CD8-positive, alpha-beta memory T cell (primary cell): Measurements from ENCODE around the gene GPR22. TPM values are rescaled to one million over a fixed set of nuclear protein-coding genes. Genes with fewer than 3 reads are reported as not detected.

Experiments
- CTCF ChIA-PET: fragments of 350-600 bp; sonication (Branson Sonifier 250); formaldehyde crosslinking; loops from one replicate; lab custom pipeline; 2021; ENCODE audit warnings: antibody characterized with exemption; lab: Charles Lee
- POLR2A ChIA-PET: fragments of 350-600 bp; sonication (Branson Sonifier 250); formaldehyde crosslinking; loops from one replicate; lab custom pipeline; 2021; ENCODE audit warnings: antibody characterized with exemption; lab: Charles Lee
- DNase-seq, 5 donors: peaks; one replicate each; pipeline versions ENCODE4 v3.0.0 to v3.0.0-alpha.2; 2020 to 2022; ENCODE audit warnings: mixed read lengths in 1 of 5
- H3K27ac ChIP-seq: one replicate; pipeline ENCODE4 v1.7.0; 2013; ENCODE audit warnings: low read depth, mild to moderate bottlenecking, low read length, moderate library complexity
- H3K27me3 ChIP-seq: 2 replicates; pipeline ENCODE4 v1.7.0; 2013; ENCODE audit warnings: low read length, mild to moderate bottlenecking; ENCODE audit not compliant: insufficient read depth, poor library complexity, severe bottlenecking
- H3K36me3 ChIP-seq: 2 replicates; pipeline ENCODE4 v1.7.0; 2013; ENCODE audit warnings: mild to moderate bottlenecking, low read length, moderate library complexity; ENCODE audit not compliant: insufficient read depth
- H3K4me1 ChIP-seq: 2 replicates; pipeline ENCODE4 v1.7.0; 2013; ENCODE audit warnings: mild to moderate bottlenecking, low read length, moderate library complexity; ENCODE audit not compliant: insufficient read depth
- H3K4me3 ChIP-seq: 2 replicates; pipeline ENCODE4 v1.7.0; 2013; ENCODE audit warnings: mild to moderate bottlenecking, low read length
- H3K9me3 ChIP-seq: 2 replicates; pipeline ENCODE4 v1.7.0; 2013; ENCODE audit warnings: mild to moderate bottlenecking, low read length
- H3K27ac Mint-ChIP-seq, 8 donors: one replicate each; pipeline ENCODE4 v1.8.0; 2020 to 2021; ENCODE audit warnings: mixed read lengths in 8 of 8, mild to moderate bottlenecking in 6 of 8, inconsistent platforms in 3 of 8, moderate library complexity in 3 of 8
- H3K27me3 Mint-ChIP-seq, 2 donors: one replicate each; pipeline ENCODE4 v1.8.0; 2020 to 2021; ENCODE audit warnings: mixed read lengths in 2 of 2, mild to moderate bottlenecking in 1 of 2, moderate library complexity in 1 of 2
- H3K36me3 Mint-ChIP-seq, 3 donors: one replicate each; pipeline ENCODE4 v1.8.0; 2020 to 2021; ENCODE audit warnings: mixed read lengths in 3 of 3, inconsistent platforms in 1 of 3, mild to moderate bottlenecking in 1 of 3
- H3K4me1 Mint-ChIP-seq, 3 donors: one replicate each; pipeline ENCODE4 v1.8.0; 2020 to 2021; ENCODE audit warnings: mixed read lengths in 3 of 3, inconsistent platforms in 1 of 3, mild to moderate bottlenecking in 1 of 3
- H3K4me3 Mint-ChIP-seq, 7 donors: one replicate each; pipeline ENCODE4 v1.8.0; 2020 to 2021; ENCODE audit warnings: mixed read lengths in 7 of 7, mild to moderate bottlenecking in 6 of 7, moderate library complexity in 4 of 7, inconsistent platforms in 2 of 7
- H3K9me3 Mint-ChIP-seq, 5 donors: one replicate each; pipeline ENCODE4 v1.8.0; 2020 to 2022; ENCODE audit warnings: mixed read lengths in 5 of 5, mild to moderate bottlenecking in 3 of 5, moderate library complexity in 2 of 5, inconsistent platforms in 1 of 5
- polyA plus RNA-seq: library from polyadenylated mRNA; unstranded; fragments of 300-500 nt; fragmentation: Illumina TruSeq; gene quantifications from one replicate; pipeline ENCODE4 v1.2.3, GENCODE V29; 2021
- total RNA-seq, 2 experiments: library from RNA; stranded (reverse); gene quantifications; one replicate each; pipeline ENCODE4 v1.2.3, GENCODE V29; 2021

The GPR22 gene
- total and polyA plus RNA-seq, 3 experiments from 2014 or later, result 0.28 TPM; not detected in 2

- ChIA-PET POLR2A (no interaction called here), CTCF (no interaction called here)
- Histone ChIP-seq H3K27ac (no peak overlapping the region), H3K9me3 (no peaks in the 10 kb centered on the region), H3K4me3 (no peak overlapping the region), H3K36me3 (no peaks in the 10 kb centered on the region), H3K27me3 (no peaks in the 10 kb centered on the region), H3K4me1 (no peaks in the 10 kb centered on the region)
- no peaks in the 10 kb centered on the region for H3K9me3 Mint-ChIP-seq
- no peaks in the 10 kb centered on the region for H3K27me3 Mint-ChIP-seq
- DNase-seq, result no peak
- H3K36me3 Mint-ChIP-seq, result peaks cover 0 to 2% (median 1%) of the 10 kb centered on the region in 3 donors
- peaks cover 19 to 44% (median 20%) of the 10 kb centered on the region in 3 donors for H3K4me1 Mint-ChIP-seq
- H3K27ac Mint-ChIP-seq, result no peak overlapping the region
- no peak overlapping the region for H3K4me3 Mint-ChIP-seq
These were observed 12.7 kb downstream of the GPR22 start for GRCh38 chr7:107482571-107482970.

- Mint-ChIP-seq H3K4me1 (peaks cover 26 to 57% (median 37%) of the 10 kb centered on the region in 3 donors), H3K4me3 (peak overlapping the region in 6 of 7 donors; percentile 1 to 69 (median 34)), H3K36me3 (no peaks in the 10 kb centered on the region), H3K27me3 (no peaks in the 10 kb centered on the region), H3K9me3 (no peaks in the 10 kb centered on the region), H3K27ac (peak overlapping the region in 5 of 8 donors; percentile 21 to 67 (median 58))
- no peaks in the 10 kb centered on the region for H3K4me1 ChIP-seq
- no peak overlapping the region for H3K27ac ChIP-seq
- POLR2A ChIA-PET, result no interaction called here
- H3K4me3 ChIP-seq, result no peak overlapping the region
- no peaks in the 10 kb centered on the region for H3K36me3 ChIP-seq
- H3K9me3 ChIP-seq, result no peaks in the 10 kb centered on the region
- CTCF ChIA-PET, result no interaction called here
- DNase-seq, result no peak
- H3K27me3 ChIP-seq, result no peaks in the 10 kb centered on the region
These were observed 16.2 kb downstream of the GPR22 start for GRCh38 chr7:107486041-107486440.

- no peaks in the 10 kb centered on the region for H3K9me3 ChIP-seq
- H3K4me1 ChIP-seq, result no peaks in the 10 kb centered on the region
- no peak overlapping the region for H3K4me3 ChIP-seq
- no peaks in the 10 kb centered on the region for H3K27me3 ChIP-seq
- peaks cover 50 to 77% (median 57%) of the 10 kb centered on the region in 3 donors for H3K4me1 Mint-ChIP-seq
- CTCF ChIA-PET, result no interaction called here
- H3K36me3 ChIP-seq, result no peaks in the 10 kb centered on the region
- H3K27ac ChIP-seq, result no peak overlapping the region
- POLR2A ChIA-PET, result no interaction called here
- H3K9me3 Mint-ChIP-seq, result no peaks in the 10 kb centered on the region
- peaks cover 1 to 5% (median 2%) of the 10 kb centered on the region in 3 donors for H3K36me3 Mint-ChIP-seq
- H3K27ac Mint-ChIP-seq, result no peak overlapping the region
- no peak overlapping the region for H3K4me3 Mint-ChIP-seq
- H3K27me3 Mint-ChIP-seq, result no peaks in the 10 kb centered on the region
- no peak for DNase-seq
These were observed 23.0 kb downstream of the GPR22 start for GRCh38 chr7:107492875-107493274.

GRCh38 chr7:107494315-107494751 is 24.5 kb downstream of the GPR22 start:
- no peak overlapping the region for H3K27ac Mint-ChIP-seq
- no peaks in the 10 kb centered on the region for H3K9me3 Mint-ChIP-seq
- CTCF ChIA-PET, result no interaction called here
- H3K4me3 ChIP-seq, result no peak overlapping the region
- H3K27ac ChIP-seq, result no peak overlapping the region
- peaks cover 60 to 84% (median 63%) of the 10 kb centered on the region in 3 donors for H3K4me1 Mint-ChIP-seq
- no peak overlapping the region for H3K4me3 Mint-ChIP-seq
- H3K4me1 ChIP-seq, result no peaks in the 10 kb centered on the region
- peaks cover 2 to 5% (median 5%) of the 10 kb centered on the region in 3 donors for H3K36me3 Mint-ChIP-seq
- H3K9me3 ChIP-seq, result no peaks in the 10 kb centered on the region
- no peaks in the 10 kb centered on the region for H3K27me3 Mint-ChIP-seq
- H3K27me3 ChIP-seq, result no peaks in the 10 kb centered on the region
- H3K36me3 ChIP-seq, result no peaks in the 10 kb centered on the region
- DNase-seq, result no peak
- POLR2A ChIA-PET, result no interaction called here

GRCh38 chr7:107494884-107495283 is 25.0 kb downstream of the GPR22 start:
- ChIA-PET POLR2A (no interaction called here), CTCF (no interaction called here)
- Mint-ChIP-seq H3K27ac (no peak overlapping the region), H3K36me3 (peaks cover 3 to 5% (median 5%) of the 10 kb centered on the region in 3 donors), H3K4me3 (peak overlapping the region in 1 of 7 donors; percentile 73), H3K4me1 (peaks cover 60 to 83% (median 63%) of the 10 kb centered on the region in 3 donors), H3K27me3 (no peaks in the 10 kb centered on the region), H3K9me3 (no peaks in the 10 kb centered on the region)
- DNase-seq, result no peak
- H3K4me1 ChIP-seq, result no peaks in the 10 kb centered on the region
- H3K9me3 ChIP-seq, result no peaks in the 10 kb centered on the region
- H3K27me3 ChIP-seq, result no peaks in the 10 kb centered on the region
- no peak overlapping the region for H3K4me3 ChIP-seq
- H3K36me3 ChIP-seq, result no peaks in the 10 kb centered on the region
- no peak overlapping the region for H3K27ac ChIP-seq

- Mint-ChIP-seq H3K9me3 (no peaks in the 10 kb centered on the region), H3K4me3 (no peak overlapping the region), H3K27ac (peak overlapping the region in 1 of 8 donors; percentile 65), H3K27me3 (no peaks in the 10 kb centered on the region), H3K4me1 (peaks cover 54 to 81% (median 56%) of the 10 kb centered on the region in 3 donors), H3K36me3 (peaks cover 3 to 5% (median 5%) of the 10 kb centered on the region in 3 donors)
- no peaks in the 10 kb centered on the region for H3K9me3 ChIP-seq
- H3K36me3 ChIP-seq, result no peaks in the 10 kb centered on the region
- no peaks in the 10 kb centered on the region for H3K27me3 ChIP-seq
- no peak overlapping the region for H3K4me3 ChIP-seq
- no peak for DNase-seq
- POLR2A ChIA-PET, result no interaction called here
- no peaks in the 10 kb centered on the region for H3K4me1 ChIP-seq
- no peak overlapping the region for H3K27ac ChIP-seq
- CTCF ChIA-PET, result no interaction called here
These were observed 25.7 kb downstream of the GPR22 start for GRCh38 chr7:107495516-107495915.

- Histone ChIP-seq H3K36me3 (no peaks in the 10 kb centered on the region), H3K9me3 (no peaks in the 10 kb centered on the region), H3K4me3 (no peak overlapping the region), H3K27ac (no peak overlapping the region), H3K27me3 (no peaks in the 10 kb centered on the region), H3K4me1 (no peaks in the 10 kb centered on the region)
- H3K36me3 Mint-ChIP-seq, result peaks cover 4 to 8% (median 6%) of the 10 kb centered on the region in 3 donors
- H3K27ac Mint-ChIP-seq, result peak overlapping the region in 1 of 8 donors; percentile 68
- H3K27me3 Mint-ChIP-seq, result no peaks in the 10 kb centered on the region
- ChIA-PET CTCF (no interaction called here), POLR2A (interaction anchor here (0.6 kb wide), 1 partner anchor 62 kb away, joined by 3 read pairs; no protein-coding TSS in a partner anchor)
- H3K4me3 Mint-ChIP-seq, result no peak overlapping the region
- DNase-seq, result no peak
- peaks cover 45 to 76% (median 47%) of the 10 kb centered on the region in 3 donors for H3K4me1 Mint-ChIP-seq
- H3K9me3 Mint-ChIP-seq, result no peaks in the 10 kb centered on the region
These were observed 29.9 kb downstream of the GPR22 start for GRCh38 chr7:107499731-107500130.

- Histone ChIP-seq H3K27ac (no peak overlapping the region), H3K36me3 (no peaks in the 10 kb centered on the region), H3K4me1 (no peaks in the 10 kb centered on the region), H3K9me3 (no peaks in the 10 kb centered on the region), H3K4me3 (no peak overlapping the region), H3K27me3 (no peaks in the 10 kb centered on the region)
- no peaks in the 10 kb centered on the region for H3K9me3 Mint-ChIP-seq
- no peak overlapping the region for H3K27ac Mint-ChIP-seq
- no peak overlapping the region for H3K4me3 Mint-ChIP-seq
- peaks cover 11 to 15% (median 14%) of the 10 kb centered on the region in 3 donors for H3K36me3 Mint-ChIP-seq
- ChIA-PET CTCF (interaction anchor here (0.6 to 1.1 kb wide), 5 partner anchors 19 to 712 kb away, joined by 3 to 5 read pairs (median 3); no protein-coding TSS in a partner anchor), POLR2A (interaction anchor here (0.8 kb wide), 1 partner anchor 22 kb away, joined by 3 read pairs; no protein-coding TSS in a partner anchor)
- H3K4me1 Mint-ChIP-seq, result peaks cover 36 to 68% (median 40%) of the 10 kb centered on the region in 3 donors
- H3K27me3 Mint-ChIP-seq, result no peaks in the 10 kb centered on the region
- DNase-seq, result no peak
These were observed 31.7 kb downstream of the GPR22 start for GRCh38 chr7:107501593-107501992.
